Tibial nerve (tissue), 4 donors: ENCODE results near the gene MAP7D3.

ENCODE experiments used
- EP300 ChIP-seq, 2 donors: sonication (generic); formaldehyde crosslinking; IDR thresholded peaks; one replicate each; pipeline ENCODE4 v1.6.1; 2017; ENCODE audit warnings: antibody characterized with exemption in 2 of 2, mild to moderate bottlenecking in 1 of 2
- POLR2A ChIP-seq, 2 donors: fragments of 450-650 bp; IDR thresholded peaks; one replicate each; pipeline ENCODE4 v1.6.1; 2017; ENCODE audit warnings: antibody characterized with exemption in 2 of 2, mild to moderate bottlenecking in 2 of 2, moderate library complexity in 2 of 2
- TF ChIP-seq, protein P1 (sequence below), 5 experiments: fragments of 200-600 bp in 3 of 5; fragments of 450-650 bp in 2 of 5; sonication (generic) in 3 of 5; IDR thresholded peaks; one replicate each; pipeline ENCODE4 v1.5.1; 2016 to 2019; ENCODE audit warnings: antibody characterized with exemption in 5 of 5, mild to moderate bottlenecking in 3 of 5, moderate library complexity in 2 of 5

GRCh38 chrX:136275553-136275952, 24.4 kb upstream of the MAP7D3 start:
- TF ChIP-seq, protein P1, sequence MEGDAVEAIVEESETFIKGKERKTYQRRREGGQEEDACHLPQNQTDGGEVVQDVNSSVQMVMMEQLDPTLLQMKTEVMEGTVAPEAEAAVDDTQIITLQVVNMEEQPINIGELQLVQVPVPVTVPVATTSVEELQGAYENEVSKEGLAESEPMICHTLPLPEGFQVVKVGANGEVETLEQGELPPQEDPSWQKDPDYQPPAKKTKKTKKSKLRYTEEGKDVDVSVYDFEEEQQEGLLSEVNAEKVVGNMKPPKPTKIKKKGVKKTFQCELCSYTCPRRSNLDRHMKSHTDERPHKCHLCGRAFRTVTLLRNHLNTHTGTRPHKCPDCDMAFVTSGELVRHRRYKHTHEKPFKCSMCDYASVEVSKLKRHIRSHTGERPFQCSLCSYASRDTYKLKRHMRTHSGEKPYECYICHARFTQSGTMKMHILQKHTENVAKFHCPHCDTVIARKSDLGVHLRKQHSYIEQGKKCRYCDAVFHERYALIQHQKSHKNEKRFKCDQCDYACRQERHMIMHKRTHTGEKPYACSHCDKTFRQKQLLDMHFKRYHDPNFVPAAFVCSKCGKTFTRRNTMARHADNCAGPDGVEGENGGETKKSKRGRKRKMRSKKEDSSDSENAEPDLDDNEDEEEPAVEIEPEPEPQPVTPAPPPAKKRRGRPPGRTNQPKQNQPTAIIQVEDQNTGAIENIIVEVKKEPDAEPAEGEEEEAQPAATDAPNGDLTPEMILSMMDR (IDR thresholded peaks at IDR 0.05): no peak
- TF ChIP-seq POLR2A (IDR thresholded peaks at IDR 0.05) (no peak), EP300 (IDR thresholded peaks at IDR 0.05) (no peak)
